ENCODE measurements around the gene IRS2. TPM values are rescaled to one million over a fixed set of nuclear protein-coding genes. Genes with fewer than 3 reads are reported as not detected.

Gene IRS2
- total RNA-seq, 6 donors from 2014 or later = 31.8 to 67.9 (median 46.4) TPM

GRCh38 chr13:109768176-109768575 lies 18.2 kb downstream of the IRS2 start:
- Histone ChIP-seq H3K27ac (no peak overlapping the region), H3K36me3 (peaks cover 0 to 25% (median 14%) of the 10 kb centered on the region in 4 donors), H3K27me3 (no peaks in the 10 kb centered on the region), H3K4me3 (no peak overlapping the region), H3K4me1 (peaks cover 0 to 11% (median 7%) of the 10 kb centered on the region in 4 donors), H3K9me3 (no peaks in the 10 kb centered on the region)
- no peak for DNase-seq
- no peak for TF ChIP-seq POLR2AphosphoS5 (IDR thresholded peaks at IDR 0.05)
- ATAC-seq (ENCODE audit: low FRiP score in 2 of 2) = no peak
- 100% methylated on average over 2 of the region's 2 CpGs for WGBS, 2 donors

GRCh38 chr13:109767023-109767422 lies 19.4 kb downstream of the IRS2 start:
- H3K4me1 ChIP-seq = peaks cover 0 to 11% (median 7%) of the 10 kb centered on the region in 4 donors

GRCh38 chr13:109764470-109765291 lies 21.7 kb downstream of the IRS2 start:
- H3K27me3 ChIP-seq = no peaks in the 10 kb centered on the region
- TF ChIP-seq EP300 (IDR thresholded peaks at IDR 0.05) (no peak), CTCF (IDR thresholded peaks at IDR 0.05) (no peak), POLR2A (IDR thresholded peaks at IDR 0.05) (no peak), POLR2AphosphoS5 (IDR thresholded peaks at IDR 0.05) (no peak)
- H3K4me1 ChIP-seq = peaks cover 0 to 11% (median 7%) of the 10 kb centered on the region in 4 donors
- no peak for DNase-seq
- H3K36me3 ChIP-seq = peaks cover 0 to 6% (median 0%) of the 10 kb centered on the region in 4 donors
- WGBS, 2 donors = 75 to 81% methylated on average over 10 of the region's 10 CpGs
- no peak overlapping the region for H3K27ac ChIP-seq
- ATAC-seq (ENCODE audit: low FRiP score in 2 of 2) = peak in 1 of 2 donors; percentile 57
- H3K4me3 ChIP-seq = no peak overlapping the region
- H3K9me3 ChIP-seq = no peaks in the 10 kb centered on the region

More at GRCh38 chr13:109767023-109767422, 19.4 kb downstream of the IRS2 start:
- no peak for TF ChIP-seq CTCF (IDR thresholded peaks at IDR 0.05)
- TF ChIP-seq POLR2AphosphoS5 (IDR thresholded peaks at IDR 0.05) = no peak
- TF ChIP-seq EP300 (IDR thresholded peaks at IDR 0.05) = no peak
- TF ChIP-seq POLR2A (IDR thresholded peaks at IDR 0.05) = no peak
- H3K36me3 ChIP-seq = peaks cover 0 to 20% (median 10%) of the 10 kb centered on the region in 4 donors
- no peaks in the 10 kb centered on the region for H3K9me3 ChIP-seq
- no peaks in the 10 kb centered on the region for H3K27me3 ChIP-seq
- 58 to 64% methylated on average over 5 of the region's 5 CpGs for WGBS, 2 donors
- peak in 1 of 2 donors; percentile 32 for ATAC-seq (ENCODE audit: low FRiP score in 2 of 2)
- H3K27ac ChIP-seq = no peak overlapping the region
- no peak overlapping the region for H3K4me3 ChIP-seq
- peak in 1 of 2 donors; percentile 53 for DNase-seq

GRCh38 chr13:109764045-109764444 lies 22.3 kb downstream of the IRS2 start:
- Histone ChIP-seq H3K4me3 (no peak overlapping the region), H3K27ac (no peak overlapping the region), H3K27me3 (no peaks in the 10 kb centered on the region), H3K36me3 (peaks cover 0 to 6% (median 0%) of the 10 kb centered on the region in 4 donors), H3K9me3 (no peaks in the 10 kb centered on the region), H3K4me1 (peaks cover 0 to 11% (median 7%) of the 10 kb centered on the region in 4 donors)
- 88 to 92% methylated on average over 7 of the region's 7 CpGs for WGBS, 2 donors
- ATAC-seq (ENCODE audit: low FRiP score in 2 of 2) = no peak
- TF ChIP-seq EP300 (IDR thresholded peaks at IDR 0.05) (no peak), POLR2A (IDR thresholded peaks at IDR 0.05) (no peak), CTCF (IDR thresholded peaks at IDR 0.05) (no peak)
- no peak for DNase-seq

GRCh38 chr13:109762791-109763190 lies 23.6 kb downstream of the IRS2 start:
- H3K9me3 ChIP-seq = no peaks in the 10 kb centered on the region
- ATAC-seq (ENCODE audit: low FRiP score in 2 of 2) (no peak), DNase-seq (no peak)
- no peaks in the 10 kb centered on the region for H3K27me3 ChIP-seq
- TF ChIP-seq POLR2A (IDR thresholded peaks at IDR 0.05) (no peak), CTCF (IDR thresholded peaks at IDR 0.05) (no peak), POLR2AphosphoS5 (IDR thresholded peaks at IDR 0.05) (no peak), EP300 (IDR thresholded peaks at IDR 0.05) (no peak)
- no peak overlapping the region for H3K4me3 ChIP-seq
- H3K4me1 ChIP-seq = peaks cover 0 to 10% (median 7%) of the 10 kb centered on the region in 4 donors
- H3K27ac ChIP-seq = no peak overlapping the region
- H3K36me3 ChIP-seq = peaks cover 0 to 6% (median 0%) of the 10 kb centered on the region in 4 donors
- 94 to 98% methylated on average over 6 of the region's 6 CpGs for WGBS, 2 donors

Measured in upper lobe of left lung (tissue), 6 donors.